ENCODE data around the gene BCO1.

- TF ChIP-seq GATA2 (IDR thresholded peaks at IDR 0.05; ENCODE audit: low read depth, low read length) (no peak), GATA3 (IDR thresholded peaks at IDR 0.05; ENCODE audit: low read depth, low read length) (no peak)
Measured at GRCh38 chr16:81237282-81237681, 1.2 kb upstream of the BCO1 start.

All from SH-SY5Y (cell line).